ENCODE data around the gene CXCL12.

GRCh38 chr10:44388641-44389040 is 3.7 kb upstream of the CXCL12 start:
- no peak for TF ChIP-seq EZH2 (IDR thresholded peaks at IDR 0.05; ENCODE audit: insufficient read depth, low read length)
- no peak for TF ChIP-seq CTCF (IDR thresholded peaks at IDR 0.05; ENCODE audit: insufficient read depth, low read depth, low read length)
